ENCODE data around the gene SMAD7.

Gene SMAD7

DNA sequence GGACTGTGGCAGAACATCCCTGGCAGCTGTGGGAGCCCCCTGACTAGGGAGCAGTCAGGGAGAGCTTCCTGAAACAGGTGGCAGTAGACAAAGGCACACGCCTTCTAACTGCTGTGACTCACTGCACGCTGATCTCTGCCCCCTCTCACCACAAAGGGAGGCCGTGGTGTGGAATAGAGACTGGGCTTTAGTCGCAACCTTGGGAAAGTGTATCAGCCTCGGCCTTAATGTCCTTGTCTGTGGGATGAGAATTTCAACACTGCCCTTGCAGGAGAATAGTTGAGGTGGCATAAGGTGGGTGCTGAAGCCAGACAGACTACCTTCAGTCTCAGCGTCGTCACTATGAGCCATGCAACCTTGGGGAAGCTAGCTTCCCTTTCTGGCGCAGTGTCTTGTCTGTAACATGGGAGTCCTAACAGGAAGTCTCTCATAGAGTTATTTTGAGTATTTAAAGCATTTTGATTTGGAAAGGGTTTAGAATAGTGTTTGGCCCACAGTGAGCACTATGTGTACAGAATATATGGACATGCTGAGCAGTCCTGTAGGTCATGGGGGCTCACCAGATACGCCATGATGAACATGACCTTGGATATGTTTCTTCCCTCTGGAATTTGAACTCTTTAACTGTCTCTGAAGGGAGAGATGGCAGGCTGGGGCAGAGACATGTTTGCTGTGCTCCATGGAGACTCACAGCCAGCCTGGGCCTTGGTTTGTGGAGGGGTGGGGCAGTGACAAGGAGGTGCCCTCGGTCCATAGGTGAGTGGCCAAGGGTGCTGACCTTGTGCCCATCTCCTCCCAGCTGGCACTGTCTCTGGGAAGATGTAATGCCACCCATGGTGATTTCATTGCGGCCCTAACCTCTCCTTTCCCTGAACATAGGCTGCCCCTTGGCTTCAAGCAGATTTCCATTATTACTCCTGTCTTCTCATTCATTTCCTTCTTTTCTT lies 29.5 kb upstream of the SMAD7 start:
- TF ChIP-seq Cebpa-rat (IDR thresholded peaks at IDR 0.05): no peak
- no peaks in the 10 kb centered on the region for H3K9me3 ChIP-seq (replicated peaks in 1 of 11)
- no peak overlapping the region for H3K4me3 ChIP-seq
- 0 out of 22 replicates have a peak overlapping the region, but pooled peaks of 1 of the 11 experiments have one; percentile 2 for H3K27ac ChIP-seq
- H3K9ac ChIP-seq: no peak overlapping the region
- H3K4me1 ChIP-seq: peaks cover 32 to 47% (median 40%) of the 10 kb centered on the region in 10 experiments
- H4K20me1 ChIP-seq: no peaks in the 10 kb centered on the region
- H3K27me3 ChIP-seq: peaks cover 26 to 31% (median 28%) of the 10 kb centered on the region in 11 experiments
- H3K36me3 ChIP-seq: no peaks in the 10 kb centered on the region
- H3K4me2 ChIP-seq: peak overlapping the region; percentile 15 to 69 (median 42); a peak in 20 of 22 replicates

DNA sequence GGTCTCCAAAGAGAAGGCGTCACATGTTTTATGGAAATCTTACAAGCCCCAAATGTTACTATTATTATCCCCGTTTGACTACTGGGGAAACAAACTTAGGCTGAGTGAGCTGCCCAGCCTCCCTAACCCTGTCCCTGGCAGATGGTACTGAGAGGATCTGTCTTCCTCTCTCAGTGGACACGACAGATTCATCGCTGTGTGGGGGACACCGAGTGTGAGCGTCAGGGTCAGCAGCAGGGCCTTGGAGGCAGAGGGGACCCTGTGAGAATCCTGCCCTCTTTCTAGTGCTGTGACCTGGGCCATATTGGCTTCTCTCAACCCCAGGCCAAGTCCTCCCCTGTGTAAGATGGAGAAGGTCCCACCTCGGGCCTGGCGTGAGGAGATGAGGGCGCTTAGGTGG lies 27.1 kb upstream of the SMAD7 start:
- TF ChIP-seq Cebpa-rat (IDR thresholded peaks at IDR 0.05): no peak
- H3K4me1 ChIP-seq: peaks cover 22 to 40% (median 32%) of the 10 kb centered on the region in 10 experiments
- no peak overlapping the region for H3K4me3 ChIP-seq
- no peaks in the 10 kb centered on the region for H3K36me3 ChIP-seq
- no peak overlapping the region for H3K4me2 ChIP-seq
- no peaks in the 10 kb centered on the region for H3K9me3 ChIP-seq (replicated peaks in 1 of 11)
- no peak overlapping the region for H3K27ac ChIP-seq
- H3K27me3 ChIP-seq: peaks cover 43 to 52% (median 50%) of the 10 kb centered on the region in 11 experiments
- H3K9ac ChIP-seq: no peak overlapping the region
- peaks cover 0 to 3% (median 0%) of the 10 kb centered on the region in 11 experiments; a peak in 1 of 22 replicates for H4K20me1 ChIP-seq

DNA sequence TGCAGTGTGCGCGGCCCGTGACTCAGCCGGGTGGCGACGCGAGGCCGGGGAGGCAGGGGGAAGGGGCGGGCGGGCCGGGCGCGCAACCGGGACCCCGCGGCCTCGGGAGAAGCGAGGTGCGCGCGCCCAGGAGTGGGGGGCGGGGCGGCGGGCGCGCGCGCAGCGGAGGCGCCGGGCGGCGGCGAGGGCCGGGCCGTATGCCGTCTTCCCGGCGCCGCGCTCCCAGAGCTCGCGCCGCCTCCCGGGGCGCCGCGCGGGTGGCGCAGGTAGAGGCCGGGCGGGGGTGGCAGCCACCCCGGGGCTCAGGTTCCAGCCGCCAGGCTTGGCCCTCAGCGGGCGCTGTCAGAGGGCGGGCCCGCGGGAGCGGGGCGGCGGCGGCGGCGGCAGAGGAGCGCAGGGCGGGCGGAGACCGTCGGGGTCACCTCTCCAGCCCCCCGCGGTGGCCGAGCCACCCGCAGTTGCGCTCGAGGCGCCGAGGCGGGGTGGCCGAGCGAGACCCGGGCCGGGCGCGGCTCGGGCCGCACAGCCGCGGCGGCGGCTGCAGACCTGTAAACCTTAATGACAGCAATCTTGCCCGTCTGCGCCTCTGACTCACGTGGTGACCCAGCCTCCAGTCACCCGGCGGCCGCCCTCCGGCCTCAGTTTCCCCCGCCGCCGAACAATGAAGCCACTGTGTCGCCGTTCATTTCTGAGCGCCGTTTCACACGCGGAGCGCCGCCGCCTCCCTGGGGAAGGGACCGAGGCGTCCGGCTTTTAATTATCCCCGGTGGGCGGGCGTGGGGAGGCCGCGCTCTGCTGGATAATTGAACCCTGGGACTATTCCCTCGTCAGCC lies 25.3 kb upstream of the SMAD7 start:
- H3K27me3 ChIP-seq: peaks cover 43 to 52% (median 50%) of the 10 kb centered on the region in 11 experiments
- no peaks in the 10 kb centered on the region for H3K9me3 ChIP-seq (replicated peaks in 1 of 11)
- H3K4me3 ChIP-seq: peak overlapping the region; percentile 73 to 85 (median 76)
- H3K9ac ChIP-seq: peak overlapping the region; percentile 64 to 82 (median 78)
- peaks cover 0 to 3% (median 0%) of the 10 kb centered on the region in 11 experiments; a peak in 1 of 22 replicates for H4K20me1 ChIP-seq
- H3K4me2 ChIP-seq: peak overlapping the region; percentile 85 to 100 (median 99)
- peaks cover 14 to 30% (median 22%) of the 10 kb centered on the region in 10 experiments; a peak in 19 of 20 replicates for H3K4me1 ChIP-seq
- no peak for TF ChIP-seq Cebpa-rat (IDR thresholded peaks at IDR 0.05)
- H3K36me3 ChIP-seq: no peaks in the 10 kb centered on the region
- peak overlapping the region in 10 of 11 experiments; percentile 19 to 66 (median 49); a peak in 12 of 22 replicates for H3K27ac ChIP-seq

DNA sequence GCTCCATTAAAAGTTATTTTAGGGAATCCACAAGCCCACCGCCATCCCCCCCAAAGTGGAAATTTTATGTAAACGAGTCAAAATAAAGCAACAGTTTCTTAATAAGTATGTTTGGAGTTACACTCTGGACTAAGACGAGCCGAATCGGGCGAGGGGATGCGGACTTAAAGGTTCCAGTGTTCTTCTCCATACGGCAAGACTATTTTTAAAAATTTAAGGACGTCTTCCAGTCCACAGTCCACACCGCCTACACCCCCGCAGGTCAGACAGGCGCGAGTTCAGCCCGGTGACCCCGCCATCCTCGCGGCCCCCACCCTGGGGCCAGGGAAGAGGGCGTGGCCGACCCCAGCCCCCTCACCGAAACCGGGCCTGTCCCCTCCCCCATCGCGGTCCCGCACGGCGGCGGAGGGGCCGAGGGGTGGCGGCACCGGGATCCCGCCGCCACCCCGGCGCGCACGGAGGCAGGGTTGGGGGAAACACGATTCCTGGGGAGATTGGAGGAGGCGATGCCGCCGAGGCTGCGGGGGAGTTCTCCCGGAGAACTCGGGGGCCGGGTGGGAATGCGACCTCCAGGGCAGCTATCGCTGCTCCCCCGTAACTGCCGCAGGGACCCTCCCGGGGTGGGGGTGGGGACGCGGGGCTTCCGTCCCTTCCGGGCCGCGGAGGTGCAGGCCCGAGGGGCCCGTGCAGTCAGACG lies 24.5 kb upstream of the SMAD7 start:
- peaks cover 11 to 25% (median 18%) of the 10 kb centered on the region in 10 experiments; a peak in 19 of 20 replicates for H3K4me1 ChIP-seq
- H3K9me3 ChIP-seq (replicated peaks in 1 of 11): no peaks in the 10 kb centered on the region
- peak overlapping the region; percentile 79 to 100 (median 99) for H3K4me2 ChIP-seq
- H3K9ac ChIP-seq: peak overlapping the region; percentile 34 to 81 (median 73); a peak in 19 of 22 replicates
- H3K27ac ChIP-seq: peak overlapping the region in 8 of 11 experiments; percentile 27 to 56 (median 50); a peak in 13 of 22 replicates
- no peaks in the 10 kb centered on the region for H3K36me3 ChIP-seq
- peak overlapping the region; percentile 73 to 85 (median 76) for H3K4me3 ChIP-seq
- TF ChIP-seq Cebpa-rat (IDR thresholded peaks at IDR 0.05): no peak
- peaks cover 43 to 52% (median 50%) of the 10 kb centered on the region in 11 experiments for H3K27me3 ChIP-seq
- H4K20me1 ChIP-seq: peaks cover 0 to 3% (median 0%) of the 10 kb centered on the region in 11 experiments; a peak in 1 of 22 replicates

DNA sequence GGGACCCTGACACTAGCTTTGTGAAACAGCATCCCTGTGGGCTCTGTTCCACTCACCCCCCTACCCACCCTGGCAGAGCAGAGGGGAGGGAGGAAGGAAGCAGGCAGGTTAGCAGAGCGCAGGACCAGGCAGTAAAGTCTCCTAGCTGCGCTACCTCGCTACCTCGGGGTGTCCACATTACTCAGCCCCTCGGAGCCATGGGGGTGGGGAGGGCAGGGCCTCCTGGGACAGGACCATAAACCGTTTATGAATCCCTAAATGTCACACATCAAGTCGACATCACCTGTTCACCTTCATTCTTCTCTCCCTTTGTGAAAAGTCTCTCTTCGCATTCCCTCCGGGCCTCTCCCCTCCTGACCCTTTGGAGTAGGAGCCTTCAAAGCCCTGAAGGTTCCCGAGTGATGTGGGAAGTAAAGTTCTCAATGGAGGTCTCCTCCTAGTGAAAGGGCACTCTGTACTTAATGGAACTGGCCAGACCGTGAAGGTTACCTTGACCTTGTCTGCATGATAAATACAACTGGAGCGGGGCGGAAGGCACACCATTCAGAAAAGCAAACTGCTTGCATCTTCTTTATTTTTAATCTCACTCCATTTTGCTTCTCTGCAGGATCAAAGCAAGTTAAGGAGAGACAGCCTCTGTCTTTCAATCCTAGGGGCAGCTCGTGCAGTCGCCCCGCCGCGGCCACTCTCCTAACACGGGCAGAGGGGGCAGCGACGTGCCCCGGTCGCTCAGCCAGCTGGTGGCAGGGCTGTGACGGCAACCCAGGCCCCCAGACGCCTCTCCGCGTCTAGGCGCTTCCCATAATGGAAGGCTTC lies 23.7 kb upstream of the SMAD7 start:
- Histone ChIP-seq H3K4me1 (peaks cover 4 to 18% (median 13%) of the 10 kb centered on the region in 10 experiments; a peak in 19 of 20 replicates), H3K9me3 (replicated peaks in 1 of 11) (no peaks in the 10 kb centered on the region), H3K27ac (no peak overlapping the region; a peak in 1 of 22 replicates), H3K27me3 (peaks cover 43 to 52% (median 50%) of the 10 kb centered on the region in 11 experiments), H3K9ac (peak overlapping the region in 1 of 11 experiments; percentile 73; a peak in 1 of 22 replicates), H3K4me3 (peak overlapping the region in 8 of 10 experiments; percentile 73 to 85 (median 76); a peak in 11 of 20 replicates), H4K20me1 (peaks cover 0 to 3% (median 0%) of the 10 kb centered on the region in 11 experiments; a peak in 1 of 22 replicates), H3K36me3 (no peaks in the 10 kb centered on the region), H3K4me2 (peak overlapping the region; percentile 79 to 100 (median 99); a peak in 21 of 22 replicates)
- TF ChIP-seq Cebpa-rat (IDR thresholded peaks at IDR 0.05): no peak

DNA sequence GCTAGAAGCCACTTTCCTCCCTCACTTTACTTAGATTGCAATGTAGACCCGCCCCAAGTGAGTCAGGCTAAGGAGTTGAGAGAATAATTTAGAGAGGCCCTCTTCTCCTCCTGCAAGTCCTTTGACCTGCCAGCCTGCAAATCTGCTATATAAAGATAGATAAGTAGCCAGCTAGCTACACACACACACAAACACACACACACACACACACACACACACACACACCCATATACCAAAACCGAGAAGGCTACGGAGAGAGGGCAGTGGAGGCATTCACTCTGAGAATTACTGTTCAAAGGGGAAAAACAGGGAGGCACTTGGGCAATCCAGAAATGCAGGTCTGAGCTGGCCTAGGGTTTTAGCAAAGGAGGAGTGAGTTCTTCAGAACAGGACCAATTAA lies 23.0 kb upstream of the SMAD7 start:
- Histone ChIP-seq H4K20me1 (peaks cover 0 to 3% (median 0%) of the 10 kb centered on the region in 11 experiments; a peak in 1 of 22 replicates), H3K9me3 (replicated peaks in 1 of 11) (no peaks in the 10 kb centered on the region), H3K4me3 (no peak overlapping the region), H3K27me3 (peaks cover 43 to 52% (median 50%) of the 10 kb centered on the region in 11 experiments), H3K36me3 (no peaks in the 10 kb centered on the region), H3K9ac (no peak overlapping the region), H3K4me1 (peaks cover 0 to 17% (median 12%) of the 10 kb centered on the region in 10 experiments; a peak in 14 of 20 replicates), H3K4me2 (no peak overlapping the region), H3K27ac (no peak overlapping the region)
- no peak for TF ChIP-seq Cebpa-rat (IDR thresholded peaks at IDR 0.05)

DNA sequence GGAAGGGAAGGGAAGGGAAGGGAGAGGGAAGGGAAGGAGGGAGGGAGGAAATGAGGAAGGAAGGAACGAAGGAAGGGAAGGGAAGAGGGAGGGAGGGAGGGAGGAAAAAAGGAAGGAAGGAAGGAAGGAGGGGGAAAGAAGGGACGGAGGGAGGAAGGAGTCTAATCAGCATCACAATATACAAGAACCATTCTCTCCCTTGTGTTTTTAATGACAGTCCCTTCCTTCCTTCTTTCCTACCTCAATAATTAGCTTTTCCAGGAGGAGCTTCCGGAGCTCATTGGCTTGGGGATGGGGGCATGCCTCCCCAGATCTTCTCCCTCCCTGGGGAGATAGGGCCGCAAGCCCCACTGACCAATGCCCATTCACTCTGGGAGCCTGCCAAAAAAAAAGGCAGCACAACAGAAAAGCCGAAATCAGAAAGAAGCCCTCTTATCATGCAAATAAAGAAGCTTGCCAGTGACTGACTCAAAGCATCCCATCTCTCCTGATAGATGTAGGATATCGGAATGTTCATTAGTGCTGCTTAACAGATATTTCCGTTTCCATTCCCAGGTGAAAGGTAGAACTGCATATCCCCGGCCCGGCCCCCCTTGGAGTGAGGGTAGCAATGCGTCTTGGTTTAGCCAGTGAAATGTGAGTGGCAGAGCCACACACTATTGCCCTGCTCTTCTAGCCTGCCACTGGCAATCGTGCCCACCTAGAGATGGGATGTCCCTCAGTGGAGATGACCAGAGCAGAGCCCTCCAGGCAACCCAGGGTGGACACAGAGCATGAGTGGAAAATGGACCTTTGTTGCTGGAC lies 17.8 kb upstream of the SMAD7 start:
- H3K36me3 ChIP-seq: no peaks in the 10 kb centered on the region
- H3K9ac ChIP-seq: no peak overlapping the region
- no peak overlapping the region for H3K4me3 ChIP-seq
- TF ChIP-seq Cebpa-rat (IDR thresholded peaks at IDR 0.05): no peak
- no peaks in the 10 kb centered on the region for H3K9me3 ChIP-seq (replicated peaks in 1 of 11)
- H4K20me1 ChIP-seq: no peaks in the 10 kb centered on the region
- peaks cover 0 to 4% (median 0%) of the 10 kb centered on the region in 10 experiments; a peak in 1 of 20 replicates for H3K4me1 ChIP-seq
- H3K27me3 ChIP-seq: peaks cover 0 to 8% (median 5%) of the 10 kb centered on the region in 11 experiments; a peak in 19 of 22 replicates
- no peak overlapping the region for H3K27ac ChIP-seq
- no peak overlapping the region for H3K4me2 ChIP-seq

Data from BLaER1 treated with 17β-estradiol and CSF1 and Interleukin-3, amounts not matched to agents 10 nM and 100 nM (cell line).